H9 (cell line): Measurements from ENCODE around the gene OSGIN1. TPM values are rescaled to one million over a fixed set of nuclear protein-coding genes. Genes with fewer than 3 reads are reported as not detected.

Experiments
- DNase-seq: peaks from one replicate; pipeline ENCODE4 v3.0.0-alpha.2; 2017
- H2AFZ ChIP-seq: one replicate; pipeline ENCODE4 v1.6.1; 2013; ENCODE audit warnings: mild to moderate bottlenecking, low read length, control low read depth, moderate library complexity
- H2AK5ac ChIP-seq: 2 replicates; pipeline ENCODE4 v1.6.1; 2013; ENCODE audit warnings: low read length, control low read depth, mixed read lengths; ENCODE audit not compliant: insufficient read length
- H2BK120ac ChIP-seq: one replicate; pipeline ENCODE4 v1.6.1; 2013; ENCODE audit warnings: low read depth, mild to moderate bottlenecking, low read length, control low read depth, inconsistent platforms; ENCODE audit not compliant: poor library complexity, severe bottlenecking
- H2BK12ac ChIP-seq: 2 replicates; pipeline ENCODE4 v1.6.1; 2013; ENCODE audit warnings: low read length, control low read depth, mixed read lengths, low read depth; ENCODE audit not compliant: insufficient read length
- H2BK15ac ChIP-seq: 2 replicates; pipeline ENCODE4 v1.6.1; 2013; ENCODE audit warnings: low read depth, low read length, control low read depth
- H2BK20ac ChIP-seq: one replicate; pipeline ENCODE4 v1.6.1; 2013; ENCODE audit warnings: low read depth, mild to moderate bottlenecking, low read length, control low read depth, inconsistent platforms; ENCODE audit not compliant: poor library complexity, severe bottlenecking
- H2BK5ac ChIP-seq: 2 replicates; pipeline ENCODE4 v1.6.1; 2013; ENCODE audit warnings: low read length, control low read depth, mixed read lengths; ENCODE audit not compliant: insufficient read length
- H3K14ac ChIP-seq: 2 replicates; pipeline ENCODE4 v1.6.1; 2013; ENCODE audit warnings: low read length, control low read depth; ENCODE audit not compliant: insufficient read depth
- H3K18ac ChIP-seq: 2 replicates; pipeline ENCODE4 v1.6.1; 2013; ENCODE audit warnings: low read depth, mild to moderate bottlenecking, mixed read lengths, low read length, control low read depth; ENCODE audit not compliant: insufficient read length
- H3K23ac ChIP-seq: 2 replicates; pipeline ENCODE4 v1.6.1; 2013; ENCODE audit warnings: low read length, control low read depth, mixed read lengths, low read depth; ENCODE audit not compliant: insufficient read length
- H3K23me2 ChIP-seq: 2 replicates; pipeline ENCODE4 v1.6.1; 2013; ENCODE audit warnings: low read depth, mild to moderate bottlenecking, mixed read lengths, low read length, control low read depth; ENCODE audit not compliant: insufficient read length, poor library complexity, severe bottlenecking
- H3K27ac ChIP-seq: 2 replicates; pipeline ENCODE4 v1.5.1; 2013; ENCODE audit warnings: low read length, control low read depth, mixed read lengths, low read depth; ENCODE audit not compliant: insufficient read length
- H3K27me3 ChIP-seq: 2 replicates; pipeline ENCODE4 v1.6.1; 2013; ENCODE audit warnings: low read length, control low read depth, inconsistent platforms; ENCODE audit not compliant: insufficient read depth
- H3K4ac ChIP-seq: 2 replicates; pipeline ENCODE4 v1.6.1; 2013; ENCODE audit warnings: low read depth, mild to moderate bottlenecking, control low read depth, inconsistent platforms, low read length, moderate library complexity
- H3K4me1 ChIP-seq: 2 replicates; pipeline ENCODE4 v1.6.1; 2013; ENCODE audit warnings: low read length, control low read depth, inconsistent platforms; ENCODE audit not compliant: insufficient read depth
- H3K4me2 ChIP-seq: 2 replicates; pipeline ENCODE4 v1.6.1; 2013; ENCODE audit warnings: low read length, control low read depth, mixed read lengths; ENCODE audit not compliant: insufficient read length, insufficient read depth
- H3K56ac ChIP-seq: 2 replicates; pipeline ENCODE4 v1.6.1; 2013; ENCODE audit warnings: low read depth, mild to moderate bottlenecking, mixed read lengths, low read length, control low read depth; ENCODE audit not compliant: insufficient read length
- H3K79me1 ChIP-seq: 2 replicates; pipeline ENCODE4 v1.6.1; 2013; ENCODE audit warnings: low read depth, mild to moderate bottlenecking, moderate library complexity, low read length, control low read depth, inconsistent platforms; ENCODE audit not compliant: insufficient read depth, poor library complexity, severe bottlenecking
- H3K79me2 ChIP-seq: 2 replicates; pipeline ENCODE4 v1.6.1; 2013; ENCODE audit warnings: low read length, control low read depth, inconsistent platforms; ENCODE audit not compliant: insufficient read depth
- H3K9ac ChIP-seq: 2 replicates; pipeline ENCODE4 v1.6.1; 2013; ENCODE audit warnings: low read length, control low read depth, mixed read lengths; ENCODE audit not compliant: insufficient read length; ENCODE audit errors: extremely low read depth
- H3K9me3 ChIP-seq: one replicate; pipeline ENCODE4 v1.6.1; 2013; ENCODE audit warnings: low read depth, low read length, inconsistent platforms; ENCODE audit not compliant: control insufficient read depth
- H3T11ph ChIP-seq: one replicate; pipeline ENCODE4 v1.6.1; 2013; ENCODE audit warnings: mild to moderate bottlenecking, low read length, control low read depth, inconsistent platforms
- H4K20me1 ChIP-seq: one replicate; pipeline ENCODE4 v1.6.1; 2013; ENCODE audit not compliant: control insufficient read depth, insufficient read length, insufficient read depth
- H4K5ac ChIP-seq: 2 replicates; pipeline ENCODE4 v1.6.1; 2013; ENCODE audit warnings: low read depth, mild to moderate bottlenecking, mixed read lengths, low read length, control low read depth; ENCODE audit not compliant: insufficient read length
- H4K8ac ChIP-seq: replicated peaks from 2 replicates; pipeline ENCODE4 v1.6.1; 2013; ENCODE audit warnings: low read length, control low read depth, mixed read lengths, low read depth; ENCODE audit not compliant: insufficient read length
- H4K91ac ChIP-seq: 2 replicates; pipeline ENCODE4 v1.6.1; 2013; ENCODE audit warnings: low read depth, mild to moderate bottlenecking, moderate library complexity, mixed read lengths, low read length, control low read depth; ENCODE audit not compliant: insufficient read length
- H3K27ac Mint-ChIP-seq, 3 experiments: 2 replicates in 2 of 3; 3 replicates in 1 of 3; pipeline ENCODE4 v1.8.0; 2020 to 2021; ENCODE audit warnings: mixed read lengths in 3 of 3, mild to moderate bottlenecking in 1 of 3, moderate library complexity in 1 of 3
- H3K27me3 Mint-ChIP-seq: 2 replicates; pipeline ENCODE4 v1.8.0; 2021; ENCODE audit warnings: low read depth, mild to moderate bottlenecking, moderate library complexity, mixed read lengths
- H3K36me3 Mint-ChIP-seq, 3 experiments: 2 replicates in 2 of 3; 3 replicates in 1 of 3; pipeline ENCODE4 v1.8.0; 2020 to 2021; ENCODE audit warnings: low read depth in 3 of 3, mixed read lengths in 3 of 3; ENCODE audit not compliant: insufficient read depth in 1 of 3
- H3K4me1 Mint-ChIP-seq, 2 experiments: 2 replicates each; pipeline ENCODE4 v1.8.0; 2020; ENCODE audit warnings: mixed read lengths in 2 of 2
- H3K4me3 Mint-ChIP-seq, 2 experiments: 2 replicates in 1 of 2; 3 replicates in 1 of 2; pipeline ENCODE4 v1.8.0; 2020 to 2021; ENCODE audit warnings: mild to moderate bottlenecking in 2 of 2, mixed read lengths in 2 of 2, moderate library complexity in 1 of 2
- H3K9me3 Mint-ChIP-seq, 2 experiments: 2 replicates in 1 of 2; 3 replicates in 1 of 2; pipeline ENCODE4 v1.8.0; 2020; ENCODE audit warnings: mild to moderate bottlenecking in 2 of 2, mixed read lengths in 2 of 2, moderate library complexity in 1 of 2
- WGBS: extraction: QIAGEN DNeasy Blood & Tissue Kit; methylation state at CpG from one replicate; pipeline ENCODE4 v1.1.7; 2013; ENCODE audit warnings: missing lambda C conversion rate, low lambda C conversion rate, mixed read lengths; ENCODE audit not compliant: insufficient read length; ENCODE audit errors: extremely low coverage; 5-methylcytosine and 5-hydroxymethylcytosine counted together
- total RNA-seq: library from RNA; stranded (reverse); gene quantifications from 2 replicates; pipeline ENCODE4 v1.2.1, GENCODE V29; 2021
- TF ChIP-seq, protein P1 (sequence below): fragments of 200-600 bp; sonication (generic); conservative IDR thresholded peaks from 3 replicates; pipeline ENCODE4 v1.8.0; 2021; ENCODE audit warnings: antibody characterized with exemption, mild to moderate bottlenecking

The OSGIN1 gene
- total RNA-seq, 1 experiment from 2014 or later = 0.63 TPM

DNA sequence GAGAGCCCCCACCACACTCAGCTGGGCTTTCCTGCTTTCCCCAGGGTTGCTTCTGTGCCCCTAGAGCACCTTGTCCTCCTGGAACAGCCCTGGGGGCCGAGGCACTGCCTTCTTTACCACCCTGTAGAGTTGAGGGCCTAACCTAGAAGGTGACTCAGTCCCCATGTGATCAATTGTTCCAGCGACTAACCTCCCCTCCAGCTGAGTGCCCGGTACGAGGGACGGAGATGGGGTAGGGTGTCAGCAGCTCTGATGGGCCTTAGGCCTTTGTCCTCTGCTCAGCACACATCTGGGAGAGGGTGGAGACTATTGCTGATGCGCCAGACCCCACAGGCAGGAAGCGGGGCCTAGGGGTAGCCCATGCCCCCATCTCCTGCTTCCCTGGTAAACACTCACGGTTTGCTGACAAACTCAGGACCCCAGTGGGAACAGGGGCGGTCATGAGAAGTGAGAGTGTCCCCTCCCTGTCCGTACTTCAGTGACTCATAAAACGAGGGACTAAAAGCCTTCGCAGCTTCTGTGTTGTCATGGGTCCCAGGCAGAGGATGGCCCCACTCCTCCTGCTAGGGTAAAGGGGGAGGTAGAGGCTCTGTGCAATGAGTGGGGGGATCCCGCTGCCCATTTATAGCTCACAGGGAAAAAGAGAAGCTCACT lies 48.1 kb downstream of the OSGIN1 start:
- H3K27ac ChIP-seq = no peak overlapping the region
- no CpG with 5 or more reads among the region's 13 CpGs for WGBS

More for the DNA sequence above, 48.1 kb downstream of the OSGIN1 start:
- H4K8ac ChIP-seq = no peak overlapping the region
- H4K91ac ChIP-seq = no peak overlapping the region
- no peaks in the 10 kb centered on the region for H4K20me1 ChIP-seq
- no peak for DNase-seq
- no peak overlapping the region for H3K27ac Mint-ChIP-seq
- H3K36me3 Mint-ChIP-seq = peaks cover 0 to 4% (median 0%) of the 10 kb centered on the region in 3 experiments; a peak in 1 of 7 replicates
- H3K56ac ChIP-seq = no peak overlapping the region
- no peak overlapping the region for H2AFZ ChIP-seq
- H2AK5ac ChIP-seq = no peak overlapping the region
- peaks cover 10% of the 10 kb centered on the region for H3K27me3 Mint-ChIP-seq
- H2BK12ac ChIP-seq = no peak overlapping the region
- H2BK15ac ChIP-seq = no peak overlapping the region
- H3K4me3 Mint-ChIP-seq = no peak overlapping the region
- H3K4ac ChIP-seq = no peak overlapping the region
- peaks cover 2 to 17% of the 10 kb centered on the region in 2 experiments; a peak in 3 of 4 replicates for H3K4me1 Mint-ChIP-seq
- no peaks in the 10 kb centered on the region for H3K9me3 Mint-ChIP-seq
- no peak overlapping the region for H3K23ac ChIP-seq
- H3K4me1 ChIP-seq = no peaks in the 10 kb centered on the region
- H3K9ac ChIP-seq = no peak overlapping the region
- H2BK20ac ChIP-seq = no peak overlapping the region
- no peaks in the 10 kb centered on the region for H3K9me3 ChIP-seq
- H2BK5ac ChIP-seq = no peak overlapping the region
- peak overlapping the region; percentile 10; the same call in 1 of the 2 replicates for H3K14ac ChIP-seq
- H3T11ph ChIP-seq = no peak overlapping the region
- H3K27me3 ChIP-seq = no peaks in the 10 kb centered on the region
- TF ChIP-seq, protein P1, sequence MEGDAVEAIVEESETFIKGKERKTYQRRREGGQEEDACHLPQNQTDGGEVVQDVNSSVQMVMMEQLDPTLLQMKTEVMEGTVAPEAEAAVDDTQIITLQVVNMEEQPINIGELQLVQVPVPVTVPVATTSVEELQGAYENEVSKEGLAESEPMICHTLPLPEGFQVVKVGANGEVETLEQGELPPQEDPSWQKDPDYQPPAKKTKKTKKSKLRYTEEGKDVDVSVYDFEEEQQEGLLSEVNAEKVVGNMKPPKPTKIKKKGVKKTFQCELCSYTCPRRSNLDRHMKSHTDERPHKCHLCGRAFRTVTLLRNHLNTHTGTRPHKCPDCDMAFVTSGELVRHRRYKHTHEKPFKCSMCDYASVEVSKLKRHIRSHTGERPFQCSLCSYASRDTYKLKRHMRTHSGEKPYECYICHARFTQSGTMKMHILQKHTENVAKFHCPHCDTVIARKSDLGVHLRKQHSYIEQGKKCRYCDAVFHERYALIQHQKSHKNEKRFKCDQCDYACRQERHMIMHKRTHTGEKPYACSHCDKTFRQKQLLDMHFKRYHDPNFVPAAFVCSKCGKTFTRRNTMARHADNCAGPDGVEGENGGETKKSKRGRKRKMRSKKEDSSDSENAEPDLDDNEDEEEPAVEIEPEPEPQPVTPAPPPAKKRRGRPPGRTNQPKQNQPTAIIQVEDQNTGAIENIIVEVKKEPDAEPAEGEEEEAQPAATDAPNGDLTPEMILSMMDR = no peak
- no peak overlapping the region for H3K4me2 ChIP-seq
- no peak overlapping the region for H4K5ac ChIP-seq
- H3K18ac ChIP-seq = no peak overlapping the region
- no peaks in the 10 kb centered on the region for H3K79me2 ChIP-seq
- H3K23me2 ChIP-seq = no peaks in the 10 kb centered on the region
- H2BK120ac ChIP-seq = no peak overlapping the region
- H3K79me1 ChIP-seq = no peaks in the 10 kb centered on the region
